Gastroesophageal sphincter (tissue), 4 donors: Measurements from ENCODE around the gene ATG7. TPM values are rescaled to one million over a fixed set of nuclear protein-coding genes. Genes with fewer than 3 reads are reported as not detected.

Source experiments
- ATAC-seq: fragments of 150-250 bp; one replicate; pipeline ENCODE4 v1.9.1; 2016; ENCODE audit warnings: mild to moderate bottlenecking, moderate library complexity
- H3K27ac ChIP-seq, 4 donors: fragments of 200-600 bp; sonication (generic) in 3 of 4; 1 replicate in 3 of 4; 2 replicates in 1 of 4; pipeline ENCODE4 v1.5.1; 2016 to 2019
- H3K27me3 ChIP-seq: fragments of 200-600 bp; sonication (generic); one replicate; pipeline ENCODE4 v1.5.1; 2019
- H3K36me3 ChIP-seq, 2 donors: fragments of 200-600 bp; sonication (generic); one replicate each; pipeline ENCODE4 v1.5.1; 2019; ENCODE audit warnings: control low read depth in 1 of 2
- H3K4me1 ChIP-seq, 3 donors: fragments of 200-600 bp; sonication (generic); 1 replicate in 2 of 3; 2 replicates in 1 of 3; pipeline ENCODE4 v1.5.1; 2016 to 2019; ENCODE audit warnings: control low read depth in 2 of 3
- H3K4me3 ChIP-seq, 2 donors: fragments of 200-600 bp; sonication (generic); one replicate each; pipeline ENCODE4 v1.5.1; 2019; ENCODE audit warnings: mild to moderate bottlenecking in 1 of 2, moderate library complexity in 1 of 2
- H3K9me3 ChIP-seq, 3 donors: fragments of 200-600 bp; sonication (generic); one replicate each; pipeline ENCODE4 v1.5.1; 2017 to 2019; ENCODE audit warnings: control low read depth in 2 of 3
- CTCF ChIP-seq, 4 experiments: fragments of 200-600 bp in 2 of 4; fragments of 450-650 bp in 2 of 4; sonication (generic) in 1 of 4; IDR thresholded peaks; one replicate each; pipeline ENCODE4 v1.5.1; 2017 to 2019; ENCODE audit warnings: antibody characterized with exemption in 4 of 4, mild to moderate bottlenecking in 2 of 4, moderate library complexity in 2 of 4
- EP300 ChIP-seq: sonication (generic); formaldehyde crosslinking; IDR thresholded peaks from one replicate; pipeline ENCODE4 v1.6.1; 2017; ENCODE audit warnings: antibody characterized with exemption, mild to moderate bottlenecking
- POLR2A ChIP-seq, 2 donors: fragments of 450-650 bp; IDR thresholded peaks; one replicate each; pipeline ENCODE4 v1.6.1; 2017; ENCODE audit warnings: antibody characterized with exemption in 2 of 2, mild to moderate bottlenecking in 2 of 2, moderate library complexity in 1 of 2
- POLR2AphosphoS5 ChIP-seq: sonication (generic); formaldehyde crosslinking; IDR thresholded peaks from one replicate; pipeline ENCODE4 v1.6.1; 2017; ENCODE audit warnings: antibody characterized with exemption
- WGBS, 2 donors: methylation state at CpG; one replicate each; pipeline ENCODE4 v1.1.5; 2018; ENCODE audit warnings: low coverage in 1 of 2; 5-methylcytosine and 5-hydroxymethylcytosine counted together
- total RNA-seq, 4 donors: library from RNA; depleted of rRNA; stranded (reverse); fragments of >200 nt; gene quantifications; one replicate each; pipeline ENCODE4 v1.1.0, GENCODE V29; 2016

Gene ATG7
- total RNA-seq, 4 donors from 2014 or later = 28.3 to 64.9 (median 36.5) TPM

GRCh38 chr3:11379824-11380701, 107.9 kb downstream of the ATG7 start:
- Histone ChIP-seq H3K4me1 (peaks cover 0 to 31% (median 0%) of the 10 kb centered on the region in 3 donors), H3K9me3 (no peaks in the 10 kb centered on the region), H3K27ac (peak overlapping the region in 3 of 4 donors; percentile 4 to 50 (median 26)), H3K4me3 (no peak overlapping the region), H3K27me3 (no peaks in the 10 kb centered on the region), H3K36me3 (no peaks in the 10 kb centered on the region)
- ATAC-seq = no peak
- no peak for TF ChIP-seq POLR2A (IDR thresholded peaks at IDR 0.05)
- TF ChIP-seq CTCF (IDR thresholded peaks at IDR 0.05) = no peak
- no peak for TF ChIP-seq POLR2AphosphoS5
- TF ChIP-seq EP300 = no peak
- 48 to 53% methylated on average over 14 to 15 of the region's 16 CpGs for WGBS, 2 donors

GRCh38 chr3:11381141-11381540, 108.9 kb downstream of the ATG7 start:
- Histone ChIP-seq H3K27ac (no peak overlapping the region), H3K36me3 (no peaks in the 10 kb centered on the region), H3K9me3 (no peaks in the 10 kb centered on the region), H3K27me3 (no peaks in the 10 kb centered on the region), H3K4me3 (no peak overlapping the region), H3K4me1 (peaks cover 0 to 32% (median under 1%) of the 10 kb centered on the region in 3 donors)
- TF ChIP-seq CTCF (IDR thresholded peaks at IDR 0.05) = no peak
- TF ChIP-seq POLR2AphosphoS5 = no peak
- no peak for TF ChIP-seq POLR2A (IDR thresholded peaks at IDR 0.05)
- TF ChIP-seq EP300 = no peak
- ATAC-seq = no peak

- H3K9me3 ChIP-seq = no peaks in the 10 kb centered on the region
- H3K36me3 ChIP-seq = no peaks in the 10 kb centered on the region
- H3K27ac ChIP-seq = no peak overlapping the region
- ATAC-seq = no peak
- peaks cover 2 to 36% (median 5%) of the 10 kb centered on the region in 3 donors for H3K4me1 ChIP-seq
- H3K4me3 ChIP-seq = no peak overlapping the region
- 63 to 66% methylated on average over 4 of the region's 4 CpGs for WGBS, 2 donors
- TF ChIP-seq POLR2A (IDR thresholded peaks at IDR 0.05) (no peak), EP300 (no peak), CTCF (IDR thresholded peaks at IDR 0.05) (no peak), POLR2AphosphoS5 (no peak)
- H3K27me3 ChIP-seq = no peaks in the 10 kb centered on the region
Observed at GRCh38 chr3:11381563-11381962, 109.4 kb downstream of the ATG7 start.

- no peak for ATAC-seq
- no peaks in the 10 kb centered on the region for H3K9me3 ChIP-seq
- no peak overlapping the region for H3K27ac ChIP-seq
- H3K4me1 ChIP-seq = peaks cover 5 to 43% (median 7%) of the 10 kb centered on the region in 3 donors
- H3K27me3 ChIP-seq = no peaks in the 10 kb centered on the region
- no peaks in the 10 kb centered on the region for H3K36me3 ChIP-seq
- 84 to 85% methylated on average over 8 of the region's 8 CpGs for WGBS, 2 donors
- no peak overlapping the region for H3K4me3 ChIP-seq
- no peak for TF ChIP-seq CTCF (IDR thresholded peaks at IDR 0.05)
- TF ChIP-seq POLR2AphosphoS5 = no peak
- no peak for TF ChIP-seq EP300
- no peak for TF ChIP-seq POLR2A (IDR thresholded peaks at IDR 0.05)
Observed at GRCh38 chr3:11382146-11382745, 110.0 kb downstream of the ATG7 start.

- H3K4me3 ChIP-seq = no peak overlapping the region
- no peak for TF ChIP-seq POLR2A (IDR thresholded peaks at IDR 0.05)
- H3K4me1 ChIP-seq = peaks cover 5 to 39% (median 7%) of the 10 kb centered on the region in 3 donors
- no peak for ATAC-seq
- H3K9me3 ChIP-seq = no peaks in the 10 kb centered on the region
- H3K27me3 ChIP-seq = no peaks in the 10 kb centered on the region
- no peak overlapping the region for H3K27ac ChIP-seq
- 94 to 100% methylated on average over 2 of the region's 2 CpGs for WGBS, 2 donors
- H3K36me3 ChIP-seq = no peaks in the 10 kb centered on the region
Observed at GRCh38 chr3:11384074-11384473, 111.9 kb downstream of the ATG7 start.
